Uterus (tissue), 2 donors: ENCODE measurements around the gene PPP1R9A.

Source experiments
- POLR2A ChIP-seq, 2 donors: fragments of 450-650 bp; IDR thresholded peaks; one replicate each; pipeline ENCODE4 v1.6.1; 2016; ENCODE audit warnings: antibody characterized with exemption in 2 of 2, mild to moderate bottlenecking in 1 of 2, moderate library complexity in 1 of 2
- TF ChIP-seq, protein P1 (sequence below), 4 experiments: fragments of 200-600 bp in 2 of 4; fragments of 450-650 bp in 2 of 4; sonication (generic) in 2 of 4; IDR thresholded peaks; one replicate each; pipeline ENCODE4 v1.5.1; 2016 to 2019; ENCODE audit warnings: antibody characterized with exemption in 4 of 4, mild to moderate bottlenecking in 2 of 4, moderate library complexity in 1 of 4

DNA sequence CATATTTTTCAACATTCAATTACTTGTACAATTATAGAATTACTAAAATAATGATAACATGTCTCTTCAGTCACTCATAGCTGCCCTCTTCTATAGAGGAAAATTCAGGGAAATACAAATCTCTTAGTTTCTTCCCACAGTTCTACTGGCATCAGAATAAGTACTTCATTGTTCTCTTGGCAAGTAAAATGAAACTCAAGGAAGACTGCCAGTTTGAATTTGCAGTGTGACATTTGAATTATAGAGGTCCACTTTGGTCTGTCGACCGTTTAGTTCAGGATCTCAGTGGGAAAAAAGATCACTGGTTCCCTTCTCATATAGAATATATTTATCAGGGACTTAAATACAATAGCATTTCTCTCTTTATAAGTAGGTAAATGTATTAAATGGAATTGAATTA, 302.4 kb downstream of the PPP1R9A start:
- TF ChIP-seq, protein P1, sequence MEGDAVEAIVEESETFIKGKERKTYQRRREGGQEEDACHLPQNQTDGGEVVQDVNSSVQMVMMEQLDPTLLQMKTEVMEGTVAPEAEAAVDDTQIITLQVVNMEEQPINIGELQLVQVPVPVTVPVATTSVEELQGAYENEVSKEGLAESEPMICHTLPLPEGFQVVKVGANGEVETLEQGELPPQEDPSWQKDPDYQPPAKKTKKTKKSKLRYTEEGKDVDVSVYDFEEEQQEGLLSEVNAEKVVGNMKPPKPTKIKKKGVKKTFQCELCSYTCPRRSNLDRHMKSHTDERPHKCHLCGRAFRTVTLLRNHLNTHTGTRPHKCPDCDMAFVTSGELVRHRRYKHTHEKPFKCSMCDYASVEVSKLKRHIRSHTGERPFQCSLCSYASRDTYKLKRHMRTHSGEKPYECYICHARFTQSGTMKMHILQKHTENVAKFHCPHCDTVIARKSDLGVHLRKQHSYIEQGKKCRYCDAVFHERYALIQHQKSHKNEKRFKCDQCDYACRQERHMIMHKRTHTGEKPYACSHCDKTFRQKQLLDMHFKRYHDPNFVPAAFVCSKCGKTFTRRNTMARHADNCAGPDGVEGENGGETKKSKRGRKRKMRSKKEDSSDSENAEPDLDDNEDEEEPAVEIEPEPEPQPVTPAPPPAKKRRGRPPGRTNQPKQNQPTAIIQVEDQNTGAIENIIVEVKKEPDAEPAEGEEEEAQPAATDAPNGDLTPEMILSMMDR (IDR thresholded peaks at IDR 0.05): no peak
- no peak for TF ChIP-seq POLR2A (IDR thresholded peaks at IDR 0.05)
